ENCODE results near the gene CCDC197.

CCDC197 gene

GRCh38 chr14:93962701-93963601 lies 34.1 kb upstream of the CCDC197 start:
- TF ChIP-seq CTCF (IDR thresholded peaks at IDR 0.05; ENCODE audit: low read depth, low read length, missing control alignments): no peak
- H3K4me3 ChIP-seq (ENCODE audit: low read depth, low read length): peak overlapping the region; percentile 26
- peak; percentile 92 for DNase-seq (ENCODE audit: low read depth)

GRCh38 chr14:93963692-93964091 lies 33.4 kb upstream of the CCDC197 start:
- no peak for TF ChIP-seq CTCF (IDR thresholded peaks at IDR 0.05; ENCODE audit: low read depth, low read length, missing control alignments)
- no peak for DNase-seq (ENCODE audit: low read depth)
- H3K4me3 ChIP-seq (ENCODE audit: low read depth, low read length): no peak overlapping the region

DNA sequence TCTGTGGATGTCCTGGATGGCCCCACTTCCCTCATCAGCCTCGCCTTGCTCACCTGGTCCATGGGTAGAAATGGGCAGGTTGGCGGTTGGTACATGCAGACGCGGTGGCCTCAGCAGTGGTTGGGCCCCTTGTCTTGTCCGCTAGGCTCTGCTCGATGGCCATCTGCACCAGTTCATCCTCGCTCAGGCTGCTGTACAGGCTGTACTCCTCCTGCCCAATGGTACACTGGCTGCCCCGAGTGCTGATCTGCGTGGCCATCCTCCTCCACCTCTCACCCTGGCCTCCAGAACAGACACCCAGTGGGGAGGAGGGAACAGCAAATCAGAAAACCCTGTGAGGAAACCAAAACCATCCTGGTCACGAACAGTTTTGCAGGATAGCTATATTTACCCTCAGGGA lies 32.8 kb upstream of the CCDC197 start:
- no peak for TF ChIP-seq CTCF (IDR thresholded peaks at IDR 0.05; ENCODE audit: low read depth, low read length, missing control alignments)

GRCh38 chr14:93964820-93965286 lies 32.2 kb upstream of the CCDC197 start:
- TF ChIP-seq CTCF (IDR thresholded peaks at IDR 0.05; ENCODE audit: low read depth, low read length, missing control alignments): no peak
- DNase-seq (ENCODE audit: low read depth): no peak
- no peak overlapping the region for H3K4me3 ChIP-seq (ENCODE audit: low read depth, low read length)

More for the DNA sequence above, 32.8 kb upstream of the CCDC197 start:
- no peak for DNase-seq (ENCODE audit: low read depth)
- no peak overlapping the region for H3K4me3 ChIP-seq (ENCODE audit: low read depth, low read length)

GRCh38 chr14:93965287-93965821 lies 31.7 kb upstream of the CCDC197 start:
- no peak for DNase-seq (ENCODE audit: low read depth)
- no peak overlapping the region for H3K4me3 ChIP-seq (ENCODE audit: low read depth, low read length)
- no peak for TF ChIP-seq CTCF (IDR thresholded peaks at IDR 0.05; ENCODE audit: low read depth, low read length, missing control alignments)

DNA sequence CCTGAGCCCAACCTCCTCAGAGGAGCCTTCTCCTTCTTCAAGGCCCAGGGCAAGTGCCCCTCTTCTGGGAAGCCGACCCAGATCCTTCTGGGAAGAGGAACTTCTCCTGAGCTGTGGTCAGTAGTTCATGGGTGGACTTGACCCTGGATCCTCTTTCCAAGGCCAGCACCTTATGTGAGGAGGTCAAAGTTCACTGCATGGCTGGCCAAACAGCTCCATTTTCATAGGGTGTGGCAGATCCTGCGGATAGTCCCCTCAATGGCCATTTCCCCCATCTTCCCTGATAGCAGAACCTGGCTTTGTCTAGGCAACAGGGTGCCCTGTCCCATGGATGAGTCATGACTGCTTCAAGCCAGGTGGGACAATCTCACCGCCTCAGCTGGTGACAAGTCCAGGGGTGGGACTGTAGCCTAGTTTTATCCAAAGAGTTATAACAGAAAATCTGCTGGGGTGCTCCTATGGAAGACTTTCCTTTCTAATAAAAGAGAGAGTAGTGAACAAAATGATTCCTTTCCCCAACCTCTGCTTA lies 31.1 kb upstream of the CCDC197 start:
- H3K4me3 ChIP-seq (ENCODE audit: low read depth, low read length): no peak overlapping the region
- no peak for TF ChIP-seq CTCF (IDR thresholded peaks at IDR 0.05; ENCODE audit: low read depth, low read length, missing control alignments)
- DNase-seq (ENCODE audit: low read depth): no peak
